ENCODE measurements around the gene SMARCD1.

DNA sequence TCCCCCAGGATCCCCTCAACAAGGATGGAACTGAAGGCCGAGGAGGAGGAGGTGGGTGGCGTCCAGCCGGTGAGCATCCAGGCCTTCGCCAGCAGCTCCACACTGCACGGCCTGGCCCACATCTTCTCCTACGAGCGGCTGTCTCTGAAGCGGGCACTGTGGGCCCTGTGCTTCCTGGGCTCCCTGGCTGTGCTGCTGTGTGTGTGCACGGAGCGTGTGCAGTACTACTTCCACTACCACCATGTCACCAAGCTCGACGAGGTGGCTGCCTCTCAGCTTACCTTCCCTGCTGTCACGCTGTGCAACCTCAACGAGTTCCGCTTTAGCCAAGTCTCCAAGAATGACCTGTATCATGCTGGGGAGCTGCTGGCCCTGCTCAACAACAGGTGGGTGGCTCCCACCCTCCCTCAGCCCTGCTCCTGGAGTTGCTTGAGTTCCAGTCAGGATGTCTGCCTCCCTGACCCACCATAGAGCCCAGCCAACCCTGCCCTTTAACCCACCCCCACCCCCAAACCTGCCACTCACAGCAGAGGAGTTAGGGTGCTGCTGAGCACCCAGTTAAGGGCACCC lies 26.3 kb upstream of the SMARCD1 start:
- TF ChIP-seq EZH2 (IDR thresholded peaks at IDR 0.05), result no peak
- TF ChIP-seq, protein P1, sequence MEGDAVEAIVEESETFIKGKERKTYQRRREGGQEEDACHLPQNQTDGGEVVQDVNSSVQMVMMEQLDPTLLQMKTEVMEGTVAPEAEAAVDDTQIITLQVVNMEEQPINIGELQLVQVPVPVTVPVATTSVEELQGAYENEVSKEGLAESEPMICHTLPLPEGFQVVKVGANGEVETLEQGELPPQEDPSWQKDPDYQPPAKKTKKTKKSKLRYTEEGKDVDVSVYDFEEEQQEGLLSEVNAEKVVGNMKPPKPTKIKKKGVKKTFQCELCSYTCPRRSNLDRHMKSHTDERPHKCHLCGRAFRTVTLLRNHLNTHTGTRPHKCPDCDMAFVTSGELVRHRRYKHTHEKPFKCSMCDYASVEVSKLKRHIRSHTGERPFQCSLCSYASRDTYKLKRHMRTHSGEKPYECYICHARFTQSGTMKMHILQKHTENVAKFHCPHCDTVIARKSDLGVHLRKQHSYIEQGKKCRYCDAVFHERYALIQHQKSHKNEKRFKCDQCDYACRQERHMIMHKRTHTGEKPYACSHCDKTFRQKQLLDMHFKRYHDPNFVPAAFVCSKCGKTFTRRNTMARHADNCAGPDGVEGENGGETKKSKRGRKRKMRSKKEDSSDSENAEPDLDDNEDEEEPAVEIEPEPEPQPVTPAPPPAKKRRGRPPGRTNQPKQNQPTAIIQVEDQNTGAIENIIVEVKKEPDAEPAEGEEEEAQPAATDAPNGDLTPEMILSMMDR (IDR thresholded peaks at IDR 0.05), result no peak
- no peak for TF ChIP-seq EZH2phosphoT487 (IDR thresholded peaks at IDR 0.05)
